CD4-positive, alpha-beta T cell (primary cell): ENCODE results near the gene AP1M2. TPM values are rescaled to one million over a fixed set of nuclear protein-coding genes. Genes with fewer than 3 reads are reported as not detected.

Source experiments
- ATAC-seq: fragments of 200-7000 bp; cut with Tn5 transposase; one replicate; pipeline ENCODE4 v1.10.0; 2022; ENCODE audit warnings: mild to moderate bottlenecking; ENCODE audit not compliant: poor library complexity
- CTCF ChIA-PET: fragments of 350-600 bp; sonication (Branson Sonifier 250); formaldehyde crosslinking; loops from one replicate; lab custom pipeline; 2021; ENCODE audit warnings: antibody characterized with exemption, inconsistent platforms; lab: Charles Lee
- POLR2A ChIA-PET: fragments of 350-600 bp; sonication (Branson Sonifier 250); formaldehyde crosslinking; loops from one replicate; lab custom pipeline; 2021; ENCODE audit warnings: antibody characterized with exemption, inconsistent platforms; lab: Charles Lee
- DNase-seq, 14 experiments: peaks; one replicate each; pipeline ENCODE4 v3.0.0-alpha.2; 2013 to 2020; ENCODE audit warnings: mixed read lengths in 2 of 14
- H3K27ac ChIP-seq, 2 donors: one replicate each; pipeline versions ENCODE4 v1.5.1 to v1.7.0; 2013; ENCODE audit warnings: low read length in 2 of 2, low read depth in 1 of 2, mild to moderate bottlenecking in 1 of 2
- H3K27me3 ChIP-seq, 2 experiments: 1 replicate in 1 of 2; 2 replicates in 1 of 2; pipeline versions ENCODE4 v1.6.1 to v1.7.0; 2013; ENCODE audit warnings: low read length in 2 of 2, control low read depth in 1 of 2, mild to moderate bottlenecking in 1 of 2, moderate library complexity in 1 of 2; ENCODE audit not compliant: insufficient read depth in 2 of 2, control insufficient read depth in 1 of 2
- H3K36me3 ChIP-seq: one replicate; pipeline ENCODE4 v1.6.1; 2013; ENCODE audit warnings: low read length, control low read depth; ENCODE audit not compliant: insufficient read depth
- H3K4me1 ChIP-seq: one replicate; pipeline ENCODE4 v1.6.1; 2013; ENCODE audit warnings: low read length, control low read depth; ENCODE audit not compliant: insufficient read depth
- H3K4me3 ChIP-seq: one replicate; pipeline ENCODE4 v1.5.1; 2013; ENCODE audit warnings: mild to moderate bottlenecking, low read length, moderate library complexity
- H3K9me3 ChIP-seq, 2 experiments: 1 replicate in 1 of 2; 2 replicates in 1 of 2; pipeline versions ENCODE4 v1.6.1 to v1.7.0; 2013; ENCODE audit warnings: low read length in 2 of 2, mild to moderate bottlenecking in 2 of 2, control low read depth in 1 of 2, moderate library complexity in 1 of 2; ENCODE audit not compliant: control insufficient read depth in 1 of 2, insufficient read depth in 1 of 2
- H3K27ac Mint-ChIP-seq: one replicate; pipeline ENCODE4 v1.8.0; 2020; ENCODE audit warnings: mixed read lengths
- H3K27me3 Mint-ChIP-seq: one replicate; pipeline ENCODE4 v1.8.0; 2021; ENCODE audit warnings: mixed read lengths
- H3K36me3 Mint-ChIP-seq: one replicate; pipeline ENCODE4 v1.8.0; 2021; ENCODE audit warnings: low read depth, mixed read lengths
- H3K4me1 Mint-ChIP-seq: one replicate; pipeline ENCODE4 v1.8.0; 2021; ENCODE audit warnings: low read depth, mixed read lengths
- H3K4me3 Mint-ChIP-seq: one replicate; pipeline ENCODE4 v1.8.0; 2020; ENCODE audit warnings: mild to moderate bottlenecking, mixed read lengths
- H3K9me3 Mint-ChIP-seq: one replicate; pipeline ENCODE4 v1.8.0; 2020; ENCODE audit warnings: mixed read lengths
- intact Hi-C, 2 experiments: fragments of 100-400 bp; cut with DNase I in 1 of 2; cut with micrococcal nuclease in 1 of 2; formaldehyde crosslinking; loops; one replicate each; pipeline versions ENCODE4 v1.15.1 to v1.9.0; 2023 to 2025; cut with DNase I, micrococcal nuclease
- total RNA-seq, 174 experiments: library from RNA in 2 of 174; stranded (reverse) in 2 of 174; gene quantifications; one replicate each; pipeline ENCODE4 v1.2.3 and lab custom pipeline; 2021 to 2026
- TF ChIP-seq, protein P1 (sequence below): fragments of 200-600 bp; IDR thresholded peaks from one replicate; pipeline ENCODE4 v1.8.0; 2022; ENCODE audit warnings: antibody characterized with exemption, mild to moderate bottlenecking

AP1M2 gene
- total RNA-seq, 2 experiments from 2014 or later: 0.77 TPM; not detected in 1

DNA sequence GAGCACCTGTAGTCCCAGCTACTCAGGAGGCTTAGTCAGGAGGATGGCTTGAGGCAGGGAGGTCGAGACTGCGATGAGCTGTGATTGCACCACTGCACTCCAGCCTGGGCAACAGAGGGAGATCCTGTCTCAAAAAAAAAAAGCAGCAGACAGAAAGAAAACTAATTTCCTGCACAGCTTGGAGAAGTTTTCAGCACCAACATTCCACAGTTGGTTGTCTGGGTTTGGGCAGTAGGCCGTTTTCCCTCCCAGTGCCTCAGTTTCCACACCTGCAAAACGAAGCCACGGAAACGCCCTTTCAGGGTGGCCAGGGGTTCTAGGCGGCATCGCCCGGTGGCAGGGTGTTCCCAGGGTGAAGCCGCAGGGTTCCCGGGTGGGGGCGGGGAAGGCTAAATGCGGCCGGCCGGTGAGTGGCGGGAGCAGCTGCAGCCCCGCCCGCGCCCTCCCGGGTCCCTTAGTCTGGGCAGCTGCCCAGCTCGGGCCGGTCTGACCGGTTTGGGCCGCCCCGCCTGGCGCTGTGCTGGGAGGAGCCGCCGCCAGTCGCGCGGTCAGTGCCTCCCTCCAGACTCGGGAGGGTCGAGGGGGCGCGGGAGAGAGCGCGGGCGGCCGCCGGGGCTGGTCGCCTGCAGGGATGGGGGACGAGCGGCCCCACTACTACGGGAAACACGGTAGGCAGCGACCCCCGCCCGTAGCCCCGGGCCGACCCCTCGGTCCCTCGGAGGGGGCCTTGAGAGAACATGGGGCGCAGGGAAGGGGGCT lies 38.1 kb upstream of the AP1M2 start, which contains the start of gene SLC44A2:
Gene SLC44A2, plus strand, starts transcription at position 551 of the 759 bp plus-strand sequence. Its CDS starts 81 bp downstream, at position 632.
- peaks cover 35% of the 10 kb centered on the region for H3K36me3 ChIP-seq
- peak within 1 kb of the TSS; percentile 81 for H3K27ac Mint-ChIP-seq
- peaks cover 36% of the 10 kb centered on the region for H3K4me1 Mint-ChIP-seq
- no peaks in the 10 kb centered on the region for H3K27me3 ChIP-seq
- TF ChIP-seq, protein P1, sequence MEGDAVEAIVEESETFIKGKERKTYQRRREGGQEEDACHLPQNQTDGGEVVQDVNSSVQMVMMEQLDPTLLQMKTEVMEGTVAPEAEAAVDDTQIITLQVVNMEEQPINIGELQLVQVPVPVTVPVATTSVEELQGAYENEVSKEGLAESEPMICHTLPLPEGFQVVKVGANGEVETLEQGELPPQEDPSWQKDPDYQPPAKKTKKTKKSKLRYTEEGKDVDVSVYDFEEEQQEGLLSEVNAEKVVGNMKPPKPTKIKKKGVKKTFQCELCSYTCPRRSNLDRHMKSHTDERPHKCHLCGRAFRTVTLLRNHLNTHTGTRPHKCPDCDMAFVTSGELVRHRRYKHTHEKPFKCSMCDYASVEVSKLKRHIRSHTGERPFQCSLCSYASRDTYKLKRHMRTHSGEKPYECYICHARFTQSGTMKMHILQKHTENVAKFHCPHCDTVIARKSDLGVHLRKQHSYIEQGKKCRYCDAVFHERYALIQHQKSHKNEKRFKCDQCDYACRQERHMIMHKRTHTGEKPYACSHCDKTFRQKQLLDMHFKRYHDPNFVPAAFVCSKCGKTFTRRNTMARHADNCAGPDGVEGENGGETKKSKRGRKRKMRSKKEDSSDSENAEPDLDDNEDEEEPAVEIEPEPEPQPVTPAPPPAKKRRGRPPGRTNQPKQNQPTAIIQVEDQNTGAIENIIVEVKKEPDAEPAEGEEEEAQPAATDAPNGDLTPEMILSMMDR: no peak
- intact Hi-C loops: no loop called here
- H3K27me3 Mint-ChIP-seq: no peaks in the 10 kb centered on the region
- H3K9me3 Mint-ChIP-seq: no peaks in the 10 kb centered on the region
- H3K4me3 Mint-ChIP-seq: no peak within 1 kb of the TSS
- no peaks in the 10 kb centered on the region for H3K9me3 ChIP-seq
- H3K36me3 Mint-ChIP-seq: peaks cover 55% of the 10 kb centered on the region
- no peak within 1 kb of the TSS for H3K4me3 ChIP-seq
- ATAC-seq: no peak
- CTCF ChIA-PET: no interaction called here
- H3K27ac ChIP-seq: peak within 1 kb of the TSS; percentile 29 to 50
- POLR2A ChIA-PET: interaction anchor here (6.4 kb wide), 1 partner anchor 22 kb away, joined by 40 read pairs; no protein-coding TSS in a partner anchor
- DNase-seq: no peak
- peaks cover 39% of the 10 kb centered on the region for H3K4me1 ChIP-seq

DNA sequence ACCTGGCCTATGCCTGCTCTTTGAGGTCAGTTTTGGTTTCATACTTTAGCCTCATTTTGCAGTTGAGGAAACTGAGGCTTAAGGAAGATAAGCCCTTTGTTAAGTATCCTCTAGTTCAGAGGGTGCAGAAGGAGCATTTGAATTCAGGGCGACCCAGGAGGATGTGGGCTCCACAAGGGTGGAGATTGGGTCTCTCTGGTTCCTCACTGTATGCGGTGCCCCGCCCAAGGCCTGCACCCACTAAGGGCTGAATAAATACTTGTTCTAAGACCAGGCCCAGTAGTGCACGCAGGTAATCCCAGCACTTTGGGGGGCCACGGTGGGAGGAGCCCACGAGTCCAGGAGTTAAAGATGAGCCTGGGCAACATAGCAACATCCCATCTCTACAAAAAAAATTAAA lies 37.5 kb upstream of the AP1M2 start:
- no peaks in the 10 kb centered on the region for H3K9me3 Mint-ChIP-seq

DNA sequence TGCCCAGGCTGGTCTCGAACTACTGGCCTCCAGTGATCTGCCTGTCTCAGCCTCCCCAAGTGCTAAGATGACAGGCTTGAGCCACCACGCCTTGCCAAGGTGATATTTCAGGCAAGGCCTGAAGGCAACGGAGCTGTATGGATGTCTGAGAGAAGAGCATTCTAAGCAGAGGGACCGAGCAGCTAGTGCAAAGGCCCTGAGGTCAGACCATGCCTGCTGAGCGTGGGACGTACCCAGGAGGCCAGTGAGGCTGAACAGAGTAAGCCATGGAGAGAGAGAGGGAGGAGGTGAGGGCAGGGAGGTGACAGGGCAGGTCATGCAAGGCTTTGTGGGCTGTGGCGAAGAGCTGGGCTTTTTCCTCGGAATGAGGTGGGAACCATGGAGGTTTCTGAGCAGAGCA lies 34.9 kb upstream of the AP1M2 start:
- no peaks in the 10 kb centered on the region for H3K27me3 Mint-ChIP-seq
- Histone ChIP-seq H3K4me1 (peaks cover 39% of the 10 kb centered on the region), H3K9me3 (no peaks in the 10 kb centered on the region), H3K4me3 (no peak overlapping the region), H3K27me3 (no peaks in the 10 kb centered on the region), H3K36me3 (peaks cover 28% of the 10 kb centered on the region), H3K27ac (no peak overlapping the region)
- intact Hi-C loops: no loop called here
- peaks cover 46% of the 10 kb centered on the region for H3K36me3 Mint-ChIP-seq
- DNase-seq: no peak
- H3K9me3 Mint-ChIP-seq: no peaks in the 10 kb centered on the region
- H3K27ac Mint-ChIP-seq: peak overlapping the region; percentile 63
- POLR2A ChIA-PET: interaction anchor here (0.6 to 6.4 kb wide), 2 partner anchors 19 to 377 kb away, joined by 3 to 40 read pairs; no protein-coding TSS in a partner anchor
- TF ChIP-seq, protein P1: no peak
- CTCF ChIA-PET: interaction anchor here (1.0 to 1.8 kb wide), 2 partner anchors 18 to 41 kb away, joined by 4 read pairs; no protein-coding TSS in a partner anchor
- ATAC-seq: no peak
- H3K4me1 Mint-ChIP-seq: peaks cover 48% of the 10 kb centered on the region
- no peak overlapping the region for H3K4me3 Mint-ChIP-seq

More for the DNA sequence above, 37.5 kb upstream of the AP1M2 start:
- Mint-ChIP-seq H3K4me1 (peaks cover 38% of the 10 kb centered on the region), H3K4me3 (no peak overlapping the region), H3K27ac (peak overlapping the region; percentile 81), H3K36me3 (peaks cover 56% of the 10 kb centered on the region), H3K27me3 (no peaks in the 10 kb centered on the region)
- intact Hi-C loops: no loop called here
- peak overlapping the region; percentile 29 to 30 for H3K27ac ChIP-seq
- no peak overlapping the region for H3K4me3 ChIP-seq
- peaks cover 33% of the 10 kb centered on the region for H3K36me3 ChIP-seq
- CTCF ChIA-PET: no interaction called here
- H3K9me3 ChIP-seq: no peaks in the 10 kb centered on the region
- POLR2A ChIA-PET: interaction anchor here (1.2 to 6.4 kb wide), 2 partner anchors 19 to 21 kb away, joined by 4 to 40 read pairs; no protein-coding TSS in a partner anchor
- H3K4me1 ChIP-seq: peaks cover 39% of the 10 kb centered on the region
- TF ChIP-seq, protein P1: no peak
- ATAC-seq (peak; percentile 92), DNase-seq (peak in 6 of 14 experiments; percentile 13 to 65 (median 20))
- no peaks in the 10 kb centered on the region for H3K27me3 ChIP-seq
